Measurements from ENCODE around the gene RELA.
"Not testable (repeated sequence)": the region's sequence is repeated elsewhere in the genome, so short reads cannot be mapped to it uniquely, and the experiment has no call there.

RELA gene

GRCh38 chr11:65692367-65692766 is 29.7 kb upstream of the RELA start:
- H3K27ac ChIP-seq = no peak overlapping the region
- TF ChIP-seq ZFX (IDR thresholded peaks at IDR 0.05) = no peak

- H3K27ac ChIP-seq = not testable (repeated sequence)
Observed at GRCh38 chr11:65691847-65692246, 29.1 kb upstream of the RELA start.

- TF ChIP-seq CTCF (conservative IDR thresholded peaks at IDR 0.05) (no peak), ZFX (IDR thresholded peaks at IDR 0.05) (no peak)
- no peak overlapping the region for H3K27ac ChIP-seq
Observed at GRCh38 chr11:65685981-65686380, 23.3 kb upstream of the RELA start.

GRCh38 chr11:65683480-65683879 is 20.8 kb upstream of the RELA start:
- H3K27ac ChIP-seq = not testable (repeated sequence)

- TF ChIP-seq ZFX (IDR thresholded peaks at IDR 0.05) (no peak), CTCF (conservative IDR thresholded peaks at IDR 0.05) (no peak)
- H3K27ac ChIP-seq = no peak overlapping the region
Observed at GRCh38 chr11:65680192-65680743, 17.6 kb upstream of the RELA start.

GRCh38 chr11:65672982-65673381 is 10.3 kb upstream of the RELA start:
- no peak overlapping the region for H3K27ac ChIP-seq
- TF ChIP-seq CTCF (conservative IDR thresholded peaks at IDR 0.05) = no peak
- TF ChIP-seq ZFX (IDR thresholded peaks at IDR 0.05) = no peak

GRCh38 chr11:65672180-65672860 is 9.6 kb upstream of the RELA start:
- no peak for TF ChIP-seq ZFX (IDR thresholded peaks at IDR 0.05)
- TF ChIP-seq CTCF (conservative IDR thresholded peaks at IDR 0.05) = no peak
- H3K27ac ChIP-seq = no peak overlapping the region

GRCh38 chr11:65663639-65664200 is 1.0 kb upstream of the RELA start:
- H3K27ac ChIP-seq = peak overlapping the region; percentile 86
- no peak for TF ChIP-seq CTCF (conservative IDR thresholded peaks at IDR 0.05)
- TF ChIP-seq ZFX (IDR thresholded peaks at IDR 0.05) = no peak

GRCh38 chr11:65662247-65662798 is 393 bp downstream of the RELA start:
- TF ChIP-seq CTCF (conservative IDR thresholded peaks at IDR 0.05) (no peak), ZFX (IDR thresholded peaks at IDR 0.05) (no peak)
- H3K27ac ChIP-seq = peak overlapping the region; percentile 86

Data from C4-2B (cell line).